HepG2 (cell line): Measurements from ENCODE around the gene OSBPL9. TPM values are rescaled to one million over a fixed set of nuclear protein-coding genes. Genes with fewer than 3 reads are reported as not detected.
A peak's percentile ranks its signal among the peaks of the same experiment; 100 is the strongest.

Source experiments
- ARID5B ChIP-seq: IDR thresholded peaks from 2 replicates; pipeline ENCODE4 v1.4.0; 2020; ENCODE audit warnings: mild to moderate bottlenecking, missing genetic modification reagents
- CEBPG ChIP-seq: IDR thresholded peaks from 2 replicates; pipeline ENCODE4 v1.6.1; 2016
- FOXJ3 ChIP-seq: sonication (generic); formaldehyde crosslinking; IDR thresholded peaks from 2 replicates; pipeline ENCODE4 v1.4.0; 2020; ENCODE audit warnings: missing genetic modification reagents, mild to moderate bottlenecking, borderline replicate concordance
- GATAD2A ChIP-seq: IDR thresholded peaks from 2 replicates; pipeline ENCODE4 v1.6.1; 2016
- HMG20A ChIP-seq: IDR thresholded peaks from 2 replicates; pipeline ENCODE4 v1.6.1; 2016; ENCODE audit warnings: borderline replicate concordance
- HMG20B ChIP-seq: conservative IDR thresholded peaks from 2 replicates; pipeline ENCODE4 v1.6.1; 2016; ENCODE audit warnings: missing genetic modification reagents, missing compliant biosample characterization
- HMGXB3 ChIP-seq: sonication (generic); formaldehyde crosslinking; IDR thresholded peaks from 2 replicates; pipeline ENCODE4 v1.4.0; 2020; ENCODE audit warnings: missing genetic modification reagents, borderline replicate concordance
- MAFK ChIP-seq, 2 experiments: IDR thresholded peaks in 1 of 2; conservative IDR thresholded peaks in 1 of 2; 2 replicates each; pipeline ENCODE4 v1.6.1; 2011; ENCODE audit warnings: improper control_type of control experiment in 2 of 2, low read length in 2 of 2
- MED1 ChIP-seq: sonication (generic); formaldehyde crosslinking; IDR thresholded peaks from 2 replicates; pipeline ENCODE4 v1.4.0; 2020; ENCODE audit warnings: missing genetic modification reagents
- NCOA2 ChIP-seq: sonication (generic); formaldehyde crosslinking; IDR thresholded peaks from 2 replicates; pipeline ENCODE4 v1.8.0; 2022; ENCODE audit warnings: inconsistent platforms
- PAXIP1 ChIP-seq: sonication (generic); formaldehyde crosslinking; conservative IDR thresholded peaks from 2 replicates; pipeline ENCODE4 v1.4.0; 2020; ENCODE audit warnings: mild to moderate bottlenecking, missing genetic modification reagents, moderate library complexity
- SOX13 ChIP-seq, 3 experiments: fragments of 450-650 bp in 1 of 3; sonication (generic) in 1 of 3; formaldehyde crosslinking in 1 of 3; IDR thresholded peaks in 2 of 3; conservative IDR thresholded peaks in 1 of 3; 2 replicates each; pipeline versions ENCODE4 v1.5.0 to v1.6.1; 2016 to 2020; ENCODE audit warnings: antibody characterized with exemption in 1 of 3, mild to moderate bottlenecking in 1 of 3, missing compliant biosample characterization in 1 of 3, missing genetic modification reagents in 1 of 3, moderate library complexity in 1 of 3
- SOX5 ChIP-seq: IDR thresholded peaks from 2 replicates; pipeline ENCODE4 v1.6.1; 2016; ENCODE audit warnings: borderline replicate concordance
- TBX3 ChIP-seq: fragments of 450-650 bp; IDR thresholded peaks from 2 replicates; pipeline ENCODE4 v1.6.1; 2017; ENCODE audit warnings: antibody characterized with exemption, mild to moderate bottlenecking, inconsistent platforms, borderline replicate concordance
- TEAD3 ChIP-seq: optimal IDR thresholded peaks from 2 replicates; pipeline ENCODE3; 2016; ENCODE audit warnings: borderline replicate concordance
- ZNF616 ChIP-seq: sonication (generic); formaldehyde crosslinking; IDR thresholded peaks from 2 replicates; pipeline ENCODE4 v1.5.0; 2020; ENCODE audit warnings: low read depth, mild to moderate bottlenecking, missing genetic modification reagents
- ZNF644 ChIP-seq: IDR thresholded peaks from 2 replicates; pipeline ENCODE4 v1.6.1; 2016; ENCODE audit warnings: low read depth
- polyA plus RNA-seq, 8 experiments: library from polyadenylated mRNA; depleted of rRNA in 3 of 8; stranded (reverse) in 7 of 8; unstranded in 1 of 8; fragments of >200 nt; fragmentation: Illumina TruSeq in 4 of 8; extraction: Trizol in 4 of 8; gene quantifications; 2 replicates each; pipeline versions ENCODE4 v1.2.1 to v1.2.3, GENCODE V29; 2011 to 2016; ENCODE audit warnings: low read depth in 4 of 8, missing spikeins in 1 of 8, mixed read lengths in 1 of 8; ENCODE audit not compliant: insufficient read depth in 1 of 8
- total RNA-seq, 5 experiments: library from RNA; depleted of rRNA; stranded (reverse); fragments of >200 nt; fragmentation: Illumina TruSeq; extraction: Trizol; gene quantifications; 2 replicates each; pipeline ENCODE4 v1.2.3, GENCODE V29; 2016; ENCODE audit warnings: low read depth in 1 of 5

Gene OSBPL9
- total and polyA plus RNA-seq, 2 of the 13 experiments (the other 11 are each of a cell fraction or from before 2014, with no cell fraction given): 83.6 to 142 TPM

GRCh38 chr1:51733793-51734522 is 117.1 kb downstream of the OSBPL9 start (continued):
- TF ChIP-seq PAXIP1 (CRISPR knock-in tag) (0 out of 2 replicates have a peak, but pooled peaks have one; percentile 17), TEAD3 (peak; percentile 96), ZNF616 (CRISPR knock-in tag) (no peak), HMG20B (peak; percentile 92), SOX13 (IDR thresholded peaks at IDR 0.05) (no peak), SOX13 (CRISPR knock-in tag; conservative IDR thresholded peaks at IDR 0.05 in 1 of 2, IDR thresholded peaks at IDR 0.05 in 1 of 2) (peak in 1 of 2 experiments; percentile 69; a peak in 2 of 4 replicates), GATAD2A (CRISPR knock-in tag) (peak; percentile 45), ARID5B (CRISPR knock-in tag) (peak; percentile 70), MED1 (CRISPR knock-in tag) (0 out of 2 replicates have a peak, but pooled peaks have one; percentile 21), CEBPG (CRISPR knock-in tag) (peak; percentile 36; the same call in 1 of the 2 replicates), HMG20A (CRISPR knock-in tag) (peak; percentile 82), HMGXB3 (0 out of 2 replicates have a peak, but pooled peaks have one; percentile 46), FOXJ3 (CRISPR knock-in tag) (peak; percentile 46; the same call in 1 of the 2 replicates), MAFK (conservative IDR thresholded peaks at IDR 0.05 in 1 of 2, IDR thresholded peaks at IDR 0.05 in 1 of 2; ENCODE audit: low read length in 2 of 2) (peak; percentile 59 to 63), SOX5 (CRISPR knock-in tag) (peak; percentile 70; the same call in 1 of the 2 replicates), ZNF644 (CRISPR knock-in tag) (0 out of 2 replicates have a peak, but pooled peaks have one; percentile 30), TBX3 (0 out of 2 replicates have a peak, but pooled peaks have one; percentile 23), NCOA2 (CRISPR knock-in tag) (peak; percentile 46; the same call in 1 of the 2 replicates)
